ENCODE results near the gene NOL4L.

Gene NOL4L

DNA sequence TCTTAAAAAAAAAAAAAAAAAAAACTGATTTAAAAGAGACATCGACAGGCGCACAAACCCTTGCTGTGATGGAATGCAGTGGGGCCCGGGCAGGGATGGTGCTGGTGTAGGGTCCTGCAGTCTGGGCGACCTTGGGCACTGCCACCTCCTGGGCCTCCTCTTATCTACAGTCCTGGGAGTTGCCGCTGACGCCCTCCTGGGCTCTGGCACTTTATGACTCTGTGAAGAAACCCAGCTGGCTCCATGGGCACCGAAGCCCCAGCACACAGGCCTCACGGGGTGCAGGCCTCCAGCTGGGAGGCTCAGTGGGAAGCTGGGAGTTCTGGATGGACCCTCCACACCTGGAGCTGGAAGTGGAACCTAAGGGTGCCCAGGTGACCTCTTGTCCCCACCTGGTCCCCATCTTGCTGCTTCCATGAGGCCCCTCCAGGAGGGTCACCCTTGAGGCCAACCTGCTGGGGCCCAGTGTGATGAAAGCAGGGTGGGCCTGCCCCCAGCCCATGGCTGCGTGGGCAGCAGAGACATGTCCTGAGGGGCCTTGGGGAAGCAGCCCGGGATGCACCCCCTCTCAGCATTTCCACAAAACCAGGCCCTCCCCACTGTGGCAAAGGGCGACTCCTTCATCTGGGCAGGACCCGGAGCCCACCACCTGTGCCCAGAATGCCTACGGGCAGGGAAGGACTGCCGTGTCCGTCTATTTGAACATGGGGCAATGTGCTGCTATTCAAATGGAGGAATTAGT lies 122.1 kb downstream of the NOL4L start:
- TF ChIP-seq ZNF565 (CRISPR knock-in tag; conservative IDR thresholded peaks at IDR 0.05; ENCODE audit: low read depth): no peak
- TF ChIP-seq, protein P1, sequence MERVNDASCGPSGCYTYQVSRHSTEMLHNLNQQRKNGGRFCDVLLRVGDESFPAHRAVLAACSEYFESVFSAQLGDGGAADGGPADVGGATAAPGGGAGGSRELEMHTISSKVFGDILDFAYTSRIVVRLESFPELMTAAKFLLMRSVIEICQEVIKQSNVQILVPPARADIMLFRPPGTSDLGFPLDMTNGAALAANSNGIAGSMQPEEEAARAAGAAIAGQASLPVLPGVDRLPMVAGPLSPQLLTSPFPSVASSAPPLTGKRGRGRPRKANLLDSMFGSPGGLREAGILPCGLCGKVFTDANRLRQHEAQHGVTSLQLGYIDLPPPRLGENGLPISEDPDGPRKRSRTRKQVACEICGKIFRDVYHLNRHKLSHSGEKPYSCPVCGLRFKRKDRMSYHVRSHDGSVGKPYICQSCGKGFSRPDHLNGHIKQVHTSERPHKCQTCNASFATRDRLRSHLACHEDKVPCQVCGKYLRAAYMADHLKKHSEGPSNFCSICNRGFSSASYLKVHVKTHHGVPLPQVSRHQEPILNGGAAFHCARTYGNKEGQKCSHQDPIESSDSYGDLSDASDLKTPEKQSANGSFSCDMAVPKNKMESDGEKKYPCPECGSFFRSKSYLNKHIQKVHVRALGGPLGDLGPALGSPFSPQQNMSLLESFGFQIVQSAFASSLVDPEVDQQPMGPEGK (CRISPR knock-in tag; IDR thresholded peaks at IDR 0.05; ENCODE audit: borderline replicate concordance): no peak
- no peak for ATAC-seq

GRCh38 chr20:32461836-32462600 lies 123.1 kb downstream of the NOL4L start:
- TF ChIP-seq ZFP3 (CRISPR knock-in tag; IDR thresholded peaks at IDR 0.05): no peak
- TF ChIP-seq ZFP30 (CRISPR knock-in tag; IDR thresholded peaks at IDR 0.05): no peak
- TF ChIP-seq, protein P2, sequence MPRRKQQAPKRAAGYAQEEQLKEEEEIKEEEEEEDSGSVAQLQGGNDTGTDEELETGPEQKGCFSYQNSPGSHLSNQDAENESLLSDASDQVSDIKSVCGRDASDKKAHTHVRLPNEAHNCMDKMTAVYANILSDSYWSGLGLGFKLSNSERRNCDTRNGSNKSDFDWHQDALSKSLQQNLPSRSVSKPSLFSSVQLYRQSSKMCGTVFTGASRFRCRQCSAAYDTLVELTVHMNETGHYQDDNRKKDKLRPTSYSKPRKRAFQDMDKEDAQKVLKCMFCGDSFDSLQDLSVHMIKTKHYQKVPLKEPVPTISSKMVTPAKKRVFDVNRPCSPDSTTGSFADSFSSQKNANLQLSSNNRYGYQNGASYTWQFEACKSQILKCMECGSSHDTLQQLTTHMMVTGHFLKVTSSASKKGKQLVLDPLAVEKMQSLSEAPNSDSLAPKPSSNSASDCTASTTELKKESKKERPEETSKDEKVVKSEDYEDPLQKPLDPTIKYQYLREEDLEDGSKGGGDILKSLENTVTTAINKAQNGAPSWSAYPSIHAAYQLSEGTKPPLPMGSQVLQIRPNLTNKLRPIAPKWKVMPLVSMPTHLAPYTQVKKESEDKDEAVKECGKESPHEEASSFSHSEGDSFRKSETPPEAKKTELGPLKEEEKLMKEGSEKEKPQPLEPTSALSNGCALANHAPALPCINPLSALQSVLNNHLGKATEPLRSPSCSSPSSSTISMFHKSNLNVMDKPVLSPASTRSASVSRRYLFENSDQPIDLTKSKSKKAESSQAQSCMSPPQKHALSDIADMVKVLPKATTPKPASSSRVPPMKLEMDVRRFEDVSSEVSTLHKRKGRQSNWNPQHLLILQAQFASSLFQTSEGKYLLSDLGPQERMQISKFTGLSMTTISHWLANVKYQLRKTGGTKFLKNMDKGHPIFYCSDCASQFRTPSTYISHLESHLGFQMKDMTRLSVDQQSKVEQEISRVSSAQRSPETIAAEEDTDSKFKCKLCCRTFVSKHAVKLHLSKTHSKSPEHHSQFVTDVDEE (CRISPR knock-in tag; IDR thresholded peaks at IDR 0.05): no peak
- TF ChIP-seq ARNTL (CRISPR knock-in tag; IDR thresholded peaks at IDR 0.05; ENCODE audit: borderline replicate concordance, low read depth): no peak
- no peak for TF ChIP-seq ISL1 (CRISPR knock-in tag; IDR thresholded peaks at IDR 0.05)
- no peak for TF ChIP-seq ESRRG (CRISPR knock-in tag; IDR thresholded peaks at IDR 0.05)
- no peak for TF ChIP-seq TOX (CRISPR knock-in tag; IDR thresholded peaks at IDR 0.05; ENCODE audit: borderline replicate concordance)
- no peak for ATAC-seq

DNA sequence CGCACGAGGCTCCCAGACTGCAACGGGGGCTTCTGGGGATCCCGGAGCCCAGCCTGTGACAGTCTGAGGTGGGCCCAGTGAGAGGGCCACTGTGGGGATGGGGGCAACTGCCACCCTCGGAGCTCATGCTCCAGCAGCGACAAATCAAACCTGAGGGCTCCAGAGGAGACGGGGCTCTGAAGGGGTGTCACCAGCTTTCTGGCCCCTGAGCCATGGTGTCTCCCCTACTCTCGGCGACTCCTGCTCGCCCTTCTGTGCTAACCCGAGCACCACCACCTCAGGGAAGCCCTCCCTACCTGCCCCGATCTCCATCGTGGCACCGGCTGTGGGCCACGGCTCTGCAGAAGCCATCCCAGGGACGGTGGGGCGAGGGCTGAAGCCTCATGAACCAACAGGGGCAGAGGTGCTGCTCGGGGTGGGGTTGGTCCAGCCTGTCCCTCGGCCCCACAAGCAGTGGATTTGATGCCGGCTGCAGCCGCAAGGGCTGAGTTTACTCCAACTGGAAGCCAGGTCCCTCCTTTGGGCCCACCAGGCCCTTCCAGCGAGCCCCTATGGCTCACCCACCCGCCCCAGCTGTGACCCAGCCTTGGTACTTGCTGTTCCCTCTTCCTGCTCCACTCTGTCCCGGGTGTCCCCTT lies 124.3 kb downstream of the NOL4L start:
- no peak for ATAC-seq
- TF ChIP-seq ZFP30 (CRISPR knock-in tag; IDR thresholded peaks at IDR 0.05): no peak
- no peak for TF ChIP-seq CSDC2 (CRISPR knock-in tag; IDR thresholded peaks at IDR 0.05)
- TF ChIP-seq ZFP3 (CRISPR knock-in tag; IDR thresholded peaks at IDR 0.05): no peak
- no peak for TF ChIP-seq TOX (CRISPR knock-in tag; IDR thresholded peaks at IDR 0.05; ENCODE audit: borderline replicate concordance)
- no peak for TF ChIP-seq TCF4 (CRISPR knock-in tag; IDR thresholded peaks at IDR 0.05; ENCODE audit: borderline replicate concordance)
- no peak for TF ChIP-seq ZNF70 (CRISPR knock-in tag; IDR thresholded peaks at IDR 0.05)
- no peak for TF ChIP-seq ZNF565 (CRISPR knock-in tag; conservative IDR thresholded peaks at IDR 0.05; ENCODE audit: low read depth)
- TF ChIP-seq ZNF8 (CRISPR knock-in tag; IDR thresholded peaks at IDR 0.05): no peak
- TF ChIP-seq, protein P2 (CRISPR knock-in tag; IDR thresholded peaks at IDR 0.05): no peak
- no peak for TF ChIP-seq ESRRG (CRISPR knock-in tag; IDR thresholded peaks at IDR 0.05)
- no peak for TF ChIP-seq BACH2 (CRISPR knock-in tag; IDR thresholded peaks at IDR 0.05; ENCODE audit: borderline replicate concordance)
- no peak for TF ChIP-seq ARNTL (CRISPR knock-in tag; IDR thresholded peaks at IDR 0.05; ENCODE audit: borderline replicate concordance, low read depth)
- TF ChIP-seq OSR1 (CRISPR knock-in tag; IDR thresholded peaks at IDR 0.05): no peak
- TF ChIP-seq, protein P1 (CRISPR knock-in tag; IDR thresholded peaks at IDR 0.05; ENCODE audit: borderline replicate concordance): no peak
- no peak for TF ChIP-seq ZC3H10 (CRISPR knock-in tag; IDR thresholded peaks at IDR 0.05)

Measured in SK-N-SH treated with all-trans-retinoic acid at 6 μM for 48 hours (cell line).